HG02642 (cell line): ENCODE measurements around the gene ZNG1C.
"Not testable (repeated sequence)": the region's sequence is repeated elsewhere in the genome, so short reads cannot be mapped to it uniquely, and the experiment has no call there.

Source experiments
- ATAC-seq: cut with Tn5 transposase; IDR thresholded peaks from one replicate; pipeline ENCODE4 v1.9.1; 2021; ENCODE audit warnings: mild to moderate bottlenecking; ENCODE audit not compliant: unreplicated experiment, poor library complexity

The ZNG1C gene

DNA sequence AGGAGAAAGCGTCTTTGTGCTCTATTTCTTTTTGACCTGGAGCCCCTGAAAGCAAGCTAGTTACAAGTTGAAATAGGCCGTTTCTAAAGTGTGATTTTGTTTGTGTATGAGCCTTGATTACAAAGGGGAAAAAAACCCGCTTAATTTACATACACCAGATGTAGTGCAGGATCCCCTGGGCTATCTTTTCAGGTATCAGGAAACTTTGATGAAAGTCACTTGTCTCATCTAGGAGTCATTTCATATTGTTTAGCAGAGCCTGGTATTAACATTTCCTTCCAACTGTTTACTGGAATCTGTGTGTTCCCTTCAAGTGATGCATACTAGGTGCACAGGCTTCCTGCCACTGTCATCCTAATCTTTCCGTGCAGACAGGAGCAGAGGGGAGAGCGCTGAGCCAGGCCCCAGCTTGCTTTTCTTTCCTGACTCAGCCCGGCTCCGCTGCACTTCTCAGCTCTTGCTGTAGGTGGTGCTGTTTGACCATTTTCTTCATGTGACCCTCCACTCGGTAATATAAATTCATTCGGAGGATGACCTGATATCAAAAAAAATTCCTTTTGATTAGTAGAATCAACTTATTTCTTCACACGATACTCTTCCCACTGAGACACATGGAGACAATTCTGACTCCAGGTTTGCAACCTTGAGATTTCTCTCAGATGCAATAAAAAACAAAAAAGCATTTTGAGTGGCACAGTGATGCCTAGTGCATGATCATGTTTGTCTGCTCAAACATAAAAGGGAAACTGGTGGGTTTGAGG lies 100.7 kb downstream of the ZNG1C start:
- ATAC-seq: peak; percentile 90

DNA sequence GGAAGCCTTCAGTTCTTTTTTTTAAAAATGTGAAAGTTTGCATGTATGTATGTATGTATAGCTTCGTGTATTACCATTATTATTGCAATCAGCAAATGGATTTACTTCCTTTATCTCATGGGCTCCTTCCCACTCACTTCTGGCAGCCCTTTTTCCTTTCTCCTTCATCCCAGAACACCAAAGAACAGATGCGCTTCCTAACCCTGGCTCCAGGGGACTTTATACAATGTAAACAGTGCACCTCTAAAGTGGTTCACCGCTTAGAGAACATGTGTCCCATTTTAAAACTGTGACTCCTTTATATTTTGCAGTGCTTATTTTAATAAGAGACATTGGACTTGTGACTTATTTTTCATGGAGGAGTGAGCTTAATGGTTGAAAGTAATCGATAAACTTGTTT lies 101.5 kb downstream of the ZNG1C start:
- not testable (repeated sequence) for ATAC-seq

DNA sequence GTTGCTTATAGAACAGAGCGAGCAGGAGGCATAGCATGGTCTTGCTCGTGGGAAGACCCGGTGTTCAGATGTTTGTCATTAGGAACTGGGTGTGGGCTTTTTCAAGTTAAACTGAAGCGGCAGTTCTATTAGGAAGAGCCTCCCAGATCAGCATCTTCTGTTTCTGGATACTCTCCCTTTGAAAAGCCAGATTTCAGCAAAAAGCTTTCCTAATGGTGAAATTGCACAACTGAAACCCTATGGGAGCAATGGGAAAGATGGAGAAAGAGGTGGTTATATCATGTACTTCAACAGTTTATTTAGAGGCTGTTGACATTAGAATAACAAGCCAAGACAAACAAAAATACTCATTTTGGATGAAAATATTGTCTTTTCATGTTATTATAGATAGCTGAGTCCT lies 102.2 kb downstream of the ZNG1C start:
- ATAC-seq: not testable (repeated sequence)
